ENCODE measurements around the gene FAM228A. TPM values are rescaled to one million over a fixed set of nuclear protein-coding genes. Genes with fewer than 3 reads are reported as not detected.

Gene FAM228A
- total RNA-seq, 2 experiments from 2014 or later: not detected

GRCh38 chr2:24199968-24200590, 25.2 kb downstream of the FAM228A start:
- no peak for TF ChIP-seq CTCF (IDR thresholded peaks at IDR 0.05)
- ATAC-seq (no peak), DNase-seq (no peak)
- intact Hi-C loops (cut with micrococcal nuclease): no loop called here
- no peaks in the 10 kb centered on the region for H3K27me3 Mint-ChIP-seq
- H3K4me1 Mint-ChIP-seq (ENCODE audit: low read depth): no peaks in the 10 kb centered on the region
- POLR2A ChIA-PET: no interaction called here
- H3K9me3 Mint-ChIP-seq: peaks cover 1% of the 10 kb centered on the region
- H3K4me3 Mint-ChIP-seq: no peak overlapping the region
- no peak overlapping the region for H3K27ac Mint-ChIP-seq
- H3K36me3 Mint-ChIP-seq (ENCODE audit: low read depth): peaks cover 21% of the 10 kb centered on the region
- CTCF ChIA-PET: no interaction called here

GRCh38 chr2:24200799-24201198, 25.9 kb downstream of the FAM228A start:
- ChIA-PET CTCF (no interaction called here), POLR2A (no interaction called here)
- TF ChIP-seq CTCF (IDR thresholded peaks at IDR 0.05): no peak
- H3K27ac Mint-ChIP-seq: no peak overlapping the region
- H3K4me3 Mint-ChIP-seq: no peak overlapping the region
- no peak for ATAC-seq
- no peaks in the 10 kb centered on the region for H3K27me3 Mint-ChIP-seq
- H3K9me3 Mint-ChIP-seq: peaks cover 1% of the 10 kb centered on the region
- peaks cover 23% of the 10 kb centered on the region for H3K36me3 Mint-ChIP-seq (ENCODE audit: low read depth)
- DNase-seq: no peak
- H3K4me1 Mint-ChIP-seq (ENCODE audit: low read depth): no peaks in the 10 kb centered on the region
- intact Hi-C loops (cut with micrococcal nuclease): no loop called here

- no peaks in the 10 kb centered on the region for H3K27me3 Mint-ChIP-seq
- TF ChIP-seq CTCF (IDR thresholded peaks at IDR 0.05): no peak
- no peak for ATAC-seq
- CTCF ChIA-PET: interaction anchor here (1.1 kb wide), 1 partner anchor 207 kb away, joined by 3 read pairs; no protein-coding TSS in a partner anchor
- DNase-seq: no peak
- intact Hi-C loops (cut with micrococcal nuclease): no loop called here
- no peak overlapping the region for H3K27ac Mint-ChIP-seq
- H3K4me1 Mint-ChIP-seq (ENCODE audit: low read depth): no peaks in the 10 kb centered on the region
- no peak overlapping the region for H3K4me3 Mint-ChIP-seq
- H3K36me3 Mint-ChIP-seq (ENCODE audit: low read depth): peaks cover 23% of the 10 kb centered on the region
- no peaks in the 10 kb centered on the region for H3K9me3 Mint-ChIP-seq
- POLR2A ChIA-PET: no interaction called here
Observed at GRCh38 chr2:24203029-24203786, 28.4 kb downstream of the FAM228A start.

- Mint-ChIP-seq H3K9me3 (no peaks in the 10 kb centered on the region), H3K36me3 (ENCODE audit: low read depth) (peaks cover 26% of the 10 kb centered on the region), H3K27me3 (no peaks in the 10 kb centered on the region), H3K4me1 (ENCODE audit: low read depth) (no peaks in the 10 kb centered on the region), H3K4me3 (no peak overlapping the region), H3K27ac (no peak overlapping the region)
- DNase-seq: no peak
- ChIA-PET CTCF (interaction anchor here (1.1 kb wide), 1 partner anchor 207 kb away, joined by 3 read pairs; no protein-coding TSS in a partner anchor), POLR2A (interaction anchor here (0.5 kb wide), 1 partner anchor 456 kb away, joined by 3 read pairs; no protein-coding TSS in a partner anchor)
- intact Hi-C loops (cut with micrococcal nuclease): no loop called here
- ATAC-seq: no peak
- no peak for TF ChIP-seq CTCF (IDR thresholded peaks at IDR 0.05)
Observed at GRCh38 chr2:24203787-24204150, 28.9 kb downstream of the FAM228A start.

- no peak overlapping the region for H3K4me3 Mint-ChIP-seq
- no peaks in the 10 kb centered on the region for H3K27me3 Mint-ChIP-seq
- intact Hi-C loops (cut with micrococcal nuclease): no loop called here
- H3K27ac Mint-ChIP-seq: no peak overlapping the region
- CTCF ChIA-PET: no interaction called here
- no peak for DNase-seq
- TF ChIP-seq CTCF (IDR thresholded peaks at IDR 0.05): no peak
- H3K36me3 Mint-ChIP-seq (ENCODE audit: low read depth): peaks cover 30% of the 10 kb centered on the region
- ATAC-seq: no peak
- POLR2A ChIA-PET: no interaction called here
- no peaks in the 10 kb centered on the region for H3K4me1 Mint-ChIP-seq (ENCODE audit: low read depth)
- no peaks in the 10 kb centered on the region for H3K9me3 Mint-ChIP-seq
Observed at GRCh38 chr2:24204505-24204904, 29.7 kb downstream of the FAM228A start.
